ENCODE data around the gene PEX11G. TPM values are rescaled to one million over a fixed set of nuclear protein-coding genes. Genes with fewer than 3 reads are reported as not detected.

PEX11G gene
- total and polyA plus RNA-seq, 9 of the 15 experiments (the other 6 are each of a cell fraction or from before 2014, with no cell fraction given) = 0.07 to 3.2 (median 0.70) TPM; not detected in 1

DNA sequence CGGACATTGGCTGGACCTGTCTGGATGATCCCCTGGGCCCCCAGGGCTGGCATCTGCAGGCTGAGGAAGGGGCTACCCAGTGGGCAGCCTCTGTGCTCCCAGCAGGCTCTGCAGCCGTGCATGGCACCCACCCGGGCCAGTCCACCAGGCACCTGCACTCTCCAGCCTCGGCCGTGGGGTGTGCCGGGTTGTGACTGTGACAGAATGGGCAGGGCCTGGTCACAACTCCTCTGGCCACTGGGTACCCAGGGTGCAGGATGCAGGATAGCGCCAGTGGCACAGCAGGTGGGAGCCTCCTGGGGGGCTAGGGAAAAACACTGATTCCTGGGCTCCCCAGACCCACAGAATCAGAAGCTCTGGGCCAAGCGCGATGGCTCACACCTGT, 10.0 kb downstream of the PEX11G start (continued):
- TF ChIP-seq ELF4 (CRISPR knock-in tag; IDR thresholded peaks at IDR 0.05) (no peak), ZKSCAN8 (CRISPR knock-in tag; IDR thresholded peaks at IDR 0.05) (no peak), POLR3G (IDR thresholded peaks at IDR 0.05; ENCODE audit: extremely low read depth, insufficient read length, insufficient replicate concordance) (no peak), PURB (CRISPR knock-in tag; IDR thresholded peaks at IDR 0.05; ENCODE audit: low read depth) (no peak), PTBP1 (IDR thresholded peaks at IDR 0.05; ENCODE audit: low read depth, low read length) (no peak), C11orf30 (IDR thresholded peaks at IDR 0.05; ENCODE audit: low read depth) (no peak), FOXA3 (CRISPR knock-in tag; conservative IDR thresholded peaks at IDR 0.05 in 1 of 2, IDR thresholded peaks at IDR 0.05 in 1 of 2) (no peak), HNRNPK (IDR thresholded peaks at IDR 0.05; ENCODE audit: low read depth, low read length, poor library complexity, severe bottlenecking) (no peak)
- TF ChIP-seq, protein P1, sequence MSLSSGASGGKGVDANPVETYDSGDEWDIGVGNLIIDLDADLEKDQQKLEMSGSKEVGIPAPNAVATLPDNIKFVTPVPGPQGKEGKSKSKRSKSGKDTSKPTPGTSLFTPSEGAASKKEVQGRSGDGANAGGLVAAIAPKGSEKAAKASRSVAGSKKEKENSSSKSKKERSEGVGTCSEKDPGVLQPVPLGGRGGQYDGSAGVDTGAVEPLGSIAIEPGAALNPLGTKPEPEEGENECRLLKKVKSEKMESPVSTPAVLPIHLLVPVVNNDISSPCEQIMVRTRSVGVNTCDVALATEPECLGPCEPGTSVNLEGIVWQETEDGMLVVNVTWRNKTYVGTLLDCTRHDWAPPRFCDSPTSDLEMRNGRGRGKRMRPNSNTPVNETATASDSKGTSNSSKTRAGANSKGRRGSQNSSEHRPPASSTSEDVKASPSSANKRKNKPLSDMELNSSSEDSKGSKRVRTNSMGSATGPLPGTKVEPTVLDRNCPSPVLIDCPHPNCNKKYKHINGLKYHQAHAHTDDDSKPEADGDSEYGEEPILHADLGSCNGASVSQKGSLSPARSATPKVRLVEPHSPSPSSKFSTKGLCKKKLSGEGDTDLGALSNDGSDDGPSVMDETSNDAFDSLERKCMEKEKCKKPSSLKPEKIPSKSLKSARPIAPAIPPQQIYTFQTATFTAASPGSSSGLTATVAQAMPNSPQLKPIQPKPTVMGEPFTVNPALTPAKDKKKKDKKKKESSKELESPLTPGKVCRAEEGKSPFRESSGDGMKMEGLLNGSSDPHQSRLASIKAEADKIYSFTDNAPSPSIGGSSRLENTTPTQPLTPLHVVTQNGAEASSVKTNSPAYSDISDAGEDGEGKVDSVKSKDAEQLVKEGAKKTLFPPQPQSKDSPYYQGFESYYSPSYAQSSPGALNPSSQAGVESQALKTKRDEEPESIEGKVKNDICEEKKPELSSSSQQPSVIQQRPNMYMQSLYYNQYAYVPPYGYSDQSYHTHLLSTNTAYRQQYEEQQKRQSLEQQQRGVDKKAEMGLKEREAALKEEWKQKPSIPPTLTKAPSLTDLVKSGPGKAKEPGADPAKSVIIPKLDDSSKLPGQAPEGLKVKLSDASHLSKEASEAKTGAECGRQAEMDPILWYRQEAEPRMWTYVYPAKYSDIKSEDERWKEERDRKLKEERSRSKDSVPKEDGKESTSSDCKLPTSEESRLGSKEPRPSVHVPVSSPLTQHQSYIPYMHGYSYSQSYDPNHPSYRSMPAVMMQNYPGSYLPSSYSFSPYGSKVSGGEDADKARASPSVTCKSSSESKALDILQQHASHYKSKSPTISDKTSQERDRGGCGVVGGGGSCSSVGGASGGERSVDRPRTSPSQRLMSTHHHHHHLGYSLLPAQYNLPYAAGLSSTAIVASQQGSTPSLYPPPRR (CRISPR knock-in tag; IDR thresholded peaks at IDR 0.05; ENCODE audit: borderline replicate concordance) = no peak
- TF ChIP-seq, protein P2, sequence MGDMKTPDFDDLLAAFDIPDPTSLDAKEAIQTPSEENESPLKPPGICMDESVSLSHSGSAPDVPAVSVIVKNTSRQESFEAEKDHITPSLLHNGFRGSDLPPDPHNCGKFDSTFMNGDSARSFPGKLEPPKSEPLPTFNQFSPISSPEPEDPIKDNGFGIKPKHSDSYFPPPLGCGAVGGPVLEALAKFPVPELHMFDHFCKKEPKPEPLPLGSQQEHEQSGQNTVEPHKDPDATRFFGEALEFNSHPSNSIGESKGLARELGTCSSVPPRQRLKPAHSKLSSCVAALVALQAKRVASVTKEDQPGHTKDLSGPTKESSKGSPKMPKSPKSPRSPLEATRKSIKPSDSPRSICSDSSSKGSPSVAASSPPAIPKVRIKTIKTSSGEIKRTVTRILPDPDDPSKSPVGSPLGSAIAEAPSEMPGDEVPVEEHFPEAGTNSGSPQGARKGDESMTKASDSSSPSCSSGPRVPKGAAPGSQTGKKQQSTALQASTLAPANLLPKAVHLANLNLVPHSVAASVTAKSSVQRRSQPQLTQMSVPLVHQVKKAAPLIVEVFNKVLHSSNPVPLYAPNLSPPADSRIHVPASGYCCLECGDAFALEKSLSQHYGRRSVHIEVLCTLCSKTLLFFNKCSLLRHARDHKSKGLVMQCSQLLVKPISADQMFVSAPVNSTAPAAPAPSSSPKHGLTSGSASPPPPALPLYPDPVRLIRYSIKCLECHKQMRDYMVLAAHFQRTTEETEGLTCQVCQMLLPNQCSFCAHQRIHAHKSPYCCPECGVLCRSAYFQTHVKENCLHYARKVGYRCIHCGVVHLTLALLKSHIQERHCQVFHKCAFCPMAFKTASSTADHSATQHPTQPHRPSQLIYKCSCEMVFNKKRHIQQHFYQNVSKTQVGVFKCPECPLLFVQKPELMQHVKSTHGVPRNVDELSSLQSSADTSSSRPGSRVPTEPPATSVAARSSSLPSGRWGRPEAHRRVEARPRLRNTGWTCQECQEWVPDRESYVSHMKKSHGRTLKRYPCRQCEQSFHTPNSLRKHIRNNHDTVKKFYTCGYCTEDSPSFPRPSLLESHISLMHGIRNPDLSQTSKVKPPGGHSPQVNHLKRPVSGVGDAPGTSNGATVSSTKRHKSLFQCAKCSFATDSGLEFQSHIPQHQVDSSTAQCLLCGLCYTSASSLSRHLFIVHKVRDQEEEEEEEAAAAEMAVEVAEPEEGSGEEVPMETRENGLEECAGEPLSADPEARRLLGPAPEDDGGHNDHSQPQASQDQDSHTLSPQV (IDR thresholded peaks at IDR 0.05) = no peak
- TF ChIP-seq, protein P3, sequence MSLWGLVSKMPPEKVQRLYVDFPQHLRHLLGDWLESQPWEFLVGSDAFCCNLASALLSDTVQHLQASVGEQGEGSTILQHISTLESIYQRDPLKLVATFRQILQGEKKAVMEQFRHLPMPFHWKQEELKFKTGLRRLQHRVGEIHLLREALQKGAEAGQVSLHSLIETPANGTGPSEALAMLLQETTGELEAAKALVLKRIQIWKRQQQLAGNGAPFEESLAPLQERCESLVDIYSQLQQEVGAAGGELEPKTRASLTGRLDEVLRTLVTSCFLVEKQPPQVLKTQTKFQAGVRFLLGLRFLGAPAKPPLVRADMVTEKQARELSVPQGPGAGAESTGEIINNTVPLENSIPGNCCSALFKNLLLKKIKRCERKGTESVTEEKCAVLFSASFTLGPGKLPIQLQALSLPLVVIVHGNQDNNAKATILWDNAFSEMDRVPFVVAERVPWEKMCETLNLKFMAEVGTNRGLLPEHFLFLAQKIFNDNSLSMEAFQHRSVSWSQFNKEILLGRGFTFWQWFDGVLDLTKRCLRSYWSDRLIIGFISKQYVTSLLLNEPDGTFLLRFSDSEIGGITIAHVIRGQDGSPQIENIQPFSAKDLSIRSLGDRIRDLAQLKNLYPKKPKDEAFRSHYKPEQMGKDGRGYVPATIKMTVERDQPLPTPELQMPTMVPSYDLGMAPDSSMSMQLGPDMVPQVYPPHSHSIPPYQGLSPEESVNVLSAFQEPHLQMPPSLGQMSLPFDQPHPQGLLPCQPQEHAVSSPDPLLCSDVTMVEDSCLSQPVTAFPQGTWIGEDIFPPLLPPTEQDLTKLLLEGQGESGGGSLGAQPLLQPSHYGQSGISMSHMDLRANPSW (CRISPR knock-in tag; IDR thresholded peaks at IDR 0.05) = no peak
- TF ChIP-seq, protein P4, sequence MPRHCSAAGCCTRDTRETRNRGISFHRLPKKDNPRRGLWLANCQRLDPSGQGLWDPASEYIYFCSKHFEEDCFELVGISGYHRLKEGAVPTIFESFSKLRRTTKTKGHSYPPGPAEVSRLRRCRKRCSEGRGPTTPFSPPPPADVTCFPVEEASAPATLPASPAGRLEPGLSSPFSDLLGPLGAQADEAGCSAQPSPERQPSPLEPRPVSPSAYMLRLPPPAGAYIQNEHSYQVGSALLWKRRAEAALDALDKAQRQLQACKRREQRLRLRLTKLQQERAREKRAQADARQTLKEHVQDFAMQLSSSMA (CRISPR knock-in tag; IDR thresholded peaks at IDR 0.05) = no peak

Measured in K562 (cell line).